Neuronal stem cell (in vitro differentiated cells): ENCODE results near the gene ANO9.
"Not testable (repeated sequence)": the region's sequence is repeated elsewhere in the genome, so short reads cannot be mapped to it uniquely, and the experiment has no call there.

Source experiments
- DNase-seq: peaks from one replicate; pipeline ENCODE4 v3.0.0-alpha.2; 2013; ENCODE audit warnings: low spot score
- H2AFZ ChIP-seq: one replicate; pipeline ENCODE4 v1.6.1; 2013; ENCODE audit warnings: mild to moderate bottlenecking, low read length, inconsistent platforms
- H2AK5ac ChIP-seq: 2 replicates; pipeline ENCODE4 v1.6.1; 2013; ENCODE audit warnings: low read depth, mild to moderate bottlenecking, inconsistent platforms, low read length, moderate library complexity, mixed read lengths
- H2BK120ac ChIP-seq: 2 replicates; pipeline ENCODE4 v1.6.1; 2013; ENCODE audit warnings: low read depth, mild to moderate bottlenecking, inconsistent platforms, low read length, moderate library complexity, mixed read lengths
- H2BK12ac ChIP-seq: one replicate; pipeline ENCODE4 v1.6.1; 2013; ENCODE audit warnings: low read length, inconsistent platforms
- H2BK15ac ChIP-seq: 2 replicates; pipeline ENCODE4 v1.6.1; 2013; ENCODE audit warnings: mild to moderate bottlenecking, low read length, inconsistent platforms, mixed read lengths
- H2BK5ac ChIP-seq: one replicate; pipeline ENCODE4 v1.6.1; 2013; ENCODE audit warnings: inconsistent platforms, mild to moderate bottlenecking, low read length, moderate library complexity
- H3K14ac ChIP-seq: one replicate; pipeline ENCODE4 v1.6.1; 2013; ENCODE audit warnings: low read length, inconsistent platforms
- H3K18ac ChIP-seq: 2 replicates; pipeline ENCODE4 v1.6.1; 2013; ENCODE audit warnings: low read length, inconsistent platforms
- H3K23ac ChIP-seq: 2 replicates; pipeline ENCODE4 v1.6.1; 2013; ENCODE audit warnings: low read depth, mild to moderate bottlenecking, mixed read lengths, low read length, inconsistent platforms; ENCODE audit not compliant: poor library complexity
- H3K27ac ChIP-seq: replicated peaks from 3 replicates; pipeline ENCODE4 v1.5.1; 2013; ENCODE audit warnings: low read length, inconsistent platforms
- H3K27me3 ChIP-seq, 3 experiments: 2 replicates each; pipeline ENCODE4 v1.6.1; 2013; ENCODE audit warnings: low read length in 3 of 3, mild to moderate bottlenecking in 2 of 3, inconsistent platforms in 1 of 3, low read depth in 1 of 3, mixed read lengths in 1 of 3, moderate library complexity in 1 of 3; ENCODE audit not compliant: control insufficient read depth in 3 of 3, insufficient read depth in 3 of 3
- H3K36me3 ChIP-seq, 2 donors: replicated peaks in 1 of 2; 2 replicates each; pipeline ENCODE4 v1.6.1; 2013; ENCODE audit warnings: low read length in 2 of 2; ENCODE audit not compliant: control insufficient read depth in 2 of 2, insufficient read depth in 2 of 2
- H3K4ac ChIP-seq: 2 replicates; pipeline ENCODE4 v1.6.1; 2013; ENCODE audit warnings: inconsistent platforms, mild to moderate bottlenecking, low read length, moderate library complexity
- H3K4me1 ChIP-seq, 2 donors: 1 replicate in 1 of 2; 2 replicates in 1 of 2; pipeline ENCODE4 v1.6.1; 2013; ENCODE audit warnings: low read length in 2 of 2, low read depth in 1 of 2; ENCODE audit not compliant: control insufficient read depth in 2 of 2, insufficient read depth in 1 of 2
- H3K4me2 ChIP-seq: one replicate; pipeline ENCODE4 v1.6.1; 2013; ENCODE audit warnings: mild to moderate bottlenecking, low read length, inconsistent platforms; ENCODE audit not compliant: insufficient read depth, poor library complexity, severe bottlenecking
- H3K4me3 ChIP-seq, 2 donors: 2 replicates each; pipeline ENCODE4 v1.5.1; 2013; ENCODE audit warnings: low read length in 2 of 2, mild to moderate bottlenecking in 2 of 2, inconsistent platforms in 1 of 2, moderate library complexity in 1 of 2
- H3K79me1 ChIP-seq: one replicate; pipeline ENCODE4 v1.6.1; 2013; ENCODE audit warnings: low read depth, mild to moderate bottlenecking, inconsistent platforms, low read length, moderate library complexity
- H3K9ac ChIP-seq: one replicate; pipeline ENCODE4 v1.6.1; 2013; ENCODE audit warnings: mild to moderate bottlenecking, low read depth, low read length, inconsistent platforms; ENCODE audit not compliant: poor library complexity
- H3K9me3 ChIP-seq, 2 donors: replicated peaks in 1 of 2; 2 replicates each; pipeline versions ENCODE3 to v1.6.1; 2013; ENCODE audit warnings: low read length in 2 of 2, mild to moderate bottlenecking in 2 of 2, inconsistent platforms in 1 of 2, low read depth in 1 of 2, mixed read lengths in 1 of 2, moderate library complexity in 1 of 2; ENCODE audit not compliant: control insufficient read depth in 2 of 2, insufficient read depth in 1 of 2
- H4K8ac ChIP-seq: one replicate; pipeline ENCODE4 v1.6.1; 2013; ENCODE audit warnings: low read depth, mild to moderate bottlenecking, inconsistent platforms, low read length, moderate library complexity
- H4K91ac ChIP-seq: one replicate; pipeline ENCODE4 v1.6.1; 2013; ENCODE audit warnings: low read length, low read depth, mild to moderate bottlenecking, inconsistent platforms; ENCODE audit not compliant: poor library complexity
- WGBS, 2 donors: extraction: QIAGEN DNeasy Blood & Tissue Kit; methylation state at CpG; one replicate each; pipeline ENCODE4 v1.1.7; 2013; ENCODE audit warnings: missing lambda C conversion rate in 2 of 2, mixed read lengths in 1 of 2; ENCODE audit not compliant: insufficient read length in 2 of 2, insufficient replicate concordance in 1 of 2; ENCODE audit errors: extremely low coverage in 2 of 2; 5-methylcytosine and 5-hydroxymethylcytosine counted together

ANO9 gene

DNA sequence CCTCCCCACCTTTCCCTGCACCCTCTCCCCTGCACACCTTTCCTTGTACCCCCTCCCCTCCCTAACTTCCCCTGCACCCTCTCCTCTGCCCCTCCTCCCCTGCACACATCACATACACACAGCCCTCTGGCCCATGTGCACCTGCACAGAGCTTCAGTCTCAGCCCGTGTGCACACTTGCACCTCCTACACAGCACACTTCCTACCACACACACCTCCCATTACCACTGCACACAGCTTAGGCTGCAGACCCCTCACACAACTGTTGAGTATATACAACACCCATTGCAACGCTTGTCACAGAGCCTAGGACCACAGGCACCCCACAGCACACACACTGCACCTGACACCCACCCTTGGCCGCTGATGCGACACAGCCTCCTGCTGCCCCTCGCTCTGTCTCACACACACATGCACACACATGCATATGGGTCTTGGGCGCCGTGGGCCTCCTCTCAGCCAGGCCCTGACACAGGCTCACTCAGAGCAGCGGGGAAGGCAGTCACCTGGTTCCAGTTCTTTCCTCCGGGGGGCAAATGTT is 27.4 kb downstream of the ANO9 start:
- Histone ChIP-seq H2BK12ac (no peak overlapping the region), H2BK120ac (no peak overlapping the region), H3K27ac (no peak overlapping the region), H2AFZ (peak overlapping the region; percentile 24), H3K14ac (no peak overlapping the region), H3K9me3 (peaks cover 0 to 4% of the 10 kb centered on the region in 2 donors), H3K4me2 (no peak overlapping the region), H3K4ac (no peak overlapping the region), H3K4me1 (peaks cover 0 to 7% of the 10 kb centered on the region in 2 donors), H4K8ac (no peak overlapping the region), H3K27me3 (peaks cover 15 to 58% (median 44%) of the 10 kb centered on the region in 3 experiments), H3K79me1 (no peaks in the 10 kb centered on the region), H3K4me3 (no peak overlapping the region), H3K18ac (peak overlapping the region; percentile 6), H3K36me3 (no peaks in the 10 kb centered on the region), H2BK15ac (peak overlapping the region; percentile 1), H2AK5ac (peak overlapping the region; percentile 6), H2BK5ac (no peak overlapping the region), H3K23ac (peak overlapping the region; percentile 21), H3K9ac (peak overlapping the region; percentile 46), H4K91ac (no peak overlapping the region)
- no CpG with 5 or more reads among the region's 9 CpGs for WGBS, 2 donors
- no peak for DNase-seq

DNA sequence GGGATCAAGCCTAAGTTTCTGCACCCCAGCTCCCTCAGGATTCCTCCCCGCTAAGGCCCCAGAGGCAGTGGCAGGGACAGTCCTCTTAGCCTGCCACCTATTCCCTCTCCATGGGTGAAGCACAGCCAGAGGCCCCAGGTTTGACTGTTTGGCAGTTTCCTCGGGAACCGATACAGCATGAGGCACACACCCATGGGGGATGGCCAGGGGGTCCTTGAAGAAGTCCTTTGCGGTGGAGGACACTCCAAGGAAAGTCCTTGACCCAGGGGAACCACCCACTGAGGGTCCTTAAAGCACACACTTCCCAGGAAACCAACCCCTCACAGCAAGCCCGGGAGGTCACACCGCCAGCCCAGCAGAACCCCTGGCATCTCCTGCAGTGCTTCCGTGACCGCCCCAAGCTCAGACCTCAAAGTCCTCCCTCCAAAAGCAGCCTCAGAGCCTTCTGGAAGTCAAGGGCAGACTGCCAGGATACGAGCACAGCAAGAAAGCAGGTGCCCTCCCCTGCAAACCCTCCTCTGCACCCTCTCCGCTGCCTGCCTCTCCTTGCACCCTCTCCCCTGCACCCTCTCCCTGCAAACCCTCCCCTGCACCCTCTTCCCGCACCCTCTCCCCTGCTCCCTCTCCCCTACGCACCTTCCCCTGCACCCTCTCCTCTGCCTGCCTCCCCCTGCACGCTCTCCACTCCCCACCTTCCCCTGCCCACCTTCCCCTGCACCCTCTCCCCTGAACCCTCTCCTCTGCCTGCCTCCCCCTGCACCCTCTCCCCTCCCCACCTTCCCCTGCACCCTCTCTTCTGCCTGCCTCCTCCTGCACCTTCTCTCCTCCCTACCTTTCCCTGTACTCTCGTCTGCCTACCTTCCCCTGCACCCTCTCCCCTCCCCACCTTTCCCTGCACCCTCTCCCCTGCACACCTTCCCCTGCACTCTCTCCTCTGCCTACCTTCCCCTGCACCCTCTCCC is 28.4 kb downstream of the ANO9 start:
- no peak overlapping the region for H4K8ac ChIP-seq
- peak overlapping the region; percentile 55 for H2BK15ac ChIP-seq
- no peak overlapping the region for H2BK12ac ChIP-seq
- no peak overlapping the region for H3K9ac ChIP-seq
- no peak for DNase-seq
- H3K4me3 ChIP-seq, result no peak overlapping the region
- no peak overlapping the region for H3K18ac ChIP-seq
- peak overlapping the region; percentile 89 for H2AK5ac ChIP-seq
- H3K27me3 ChIP-seq, result peaks cover 15 to 54% (median 39%) of the 10 kb centered on the region in 3 experiments
- WGBS, 2 donors, result no CpG with 5 or more reads among the region's 14 CpGs
- H3K36me3 ChIP-seq, result no peaks in the 10 kb centered on the region
- H3K4me2 ChIP-seq, result no peak overlapping the region
- no peak overlapping the region for H3K4ac ChIP-seq
- peak overlapping the region; percentile 3 for H3K23ac ChIP-seq
- peaks cover 0 to 7% of the 10 kb centered on the region in 2 donors for H3K4me1 ChIP-seq
- H3K9me3 ChIP-seq, result peaks cover 0 to 4% of the 10 kb centered on the region in 2 donors
- no peak overlapping the region for H4K91ac ChIP-seq
- H3K27ac ChIP-seq, result no peak overlapping the region
- H2AFZ ChIP-seq, result no peak overlapping the region
- peaks cover 2% of the 10 kb centered on the region for H3K79me1 ChIP-seq
- H2BK5ac ChIP-seq, result peak overlapping the region; percentile 48
- H2BK120ac ChIP-seq, result no peak overlapping the region
- peak overlapping the region; percentile 56 for H3K14ac ChIP-seq

DNA sequence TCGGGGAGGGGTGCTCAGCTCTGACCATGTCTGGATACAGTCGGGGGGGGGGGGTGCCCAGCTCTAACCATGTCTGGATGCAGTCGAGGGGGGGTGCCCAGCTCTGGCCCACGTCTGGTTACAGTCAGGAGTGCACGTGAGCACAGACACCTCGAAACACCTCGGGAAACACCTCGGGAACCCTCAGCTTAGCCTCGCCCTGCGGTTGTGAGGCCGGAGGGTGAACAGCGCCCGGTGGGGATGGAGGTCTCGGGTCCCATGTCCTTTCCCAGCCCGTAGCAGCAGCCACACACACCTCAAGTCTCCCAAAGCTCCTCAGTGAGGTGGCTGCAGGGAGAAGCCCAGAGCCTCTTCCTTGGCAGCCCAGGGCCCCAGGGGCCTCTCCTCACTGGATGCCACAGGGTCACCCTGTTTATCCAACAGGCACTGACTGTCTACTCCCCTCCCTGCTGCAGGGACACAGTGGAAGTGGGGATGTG is 29.1 kb downstream of the ANO9 start:
- no peak overlapping the region for H3K23ac ChIP-seq
- peak overlapping the region; percentile 35 for H3K18ac ChIP-seq
- H3K4me1 ChIP-seq, result peaks cover 0 to 7% of the 10 kb centered on the region in 2 donors
- H4K8ac ChIP-seq, result no peak overlapping the region
- no peak overlapping the region for H2BK120ac ChIP-seq
- H2BK15ac ChIP-seq, result peak overlapping the region; percentile 55
- H3K9me3 ChIP-seq, result peaks cover 0 to 5% of the 10 kb centered on the region in 2 donors
- H2AK5ac ChIP-seq, result peak overlapping the region; percentile 89
- H3K9ac ChIP-seq, result no peak overlapping the region
- H3K36me3 ChIP-seq, result no peaks in the 10 kb centered on the region
- H3K4ac ChIP-seq, result no peak overlapping the region
- WGBS, 2 donors, result no CpG with 5 or more reads among the region's 15 CpGs
- H3K27me3 ChIP-seq, result peaks cover 15 to 50% (median 33%) of the 10 kb centered on the region in 3 experiments
- no peak overlapping the region for H3K27ac ChIP-seq
- no peak overlapping the region for H2BK12ac ChIP-seq
- no peak overlapping the region for H3K14ac ChIP-seq
- H3K4me3 ChIP-seq, result no peak overlapping the region
- no peak for DNase-seq
- H3K4me2 ChIP-seq, result no peak overlapping the region
- no peak overlapping the region for H4K91ac ChIP-seq
- no peak overlapping the region for H2AFZ ChIP-seq
- H3K79me1 ChIP-seq, result peaks cover 2% of the 10 kb centered on the region
- peak overlapping the region; percentile 48 for H2BK5ac ChIP-seq

DNA sequence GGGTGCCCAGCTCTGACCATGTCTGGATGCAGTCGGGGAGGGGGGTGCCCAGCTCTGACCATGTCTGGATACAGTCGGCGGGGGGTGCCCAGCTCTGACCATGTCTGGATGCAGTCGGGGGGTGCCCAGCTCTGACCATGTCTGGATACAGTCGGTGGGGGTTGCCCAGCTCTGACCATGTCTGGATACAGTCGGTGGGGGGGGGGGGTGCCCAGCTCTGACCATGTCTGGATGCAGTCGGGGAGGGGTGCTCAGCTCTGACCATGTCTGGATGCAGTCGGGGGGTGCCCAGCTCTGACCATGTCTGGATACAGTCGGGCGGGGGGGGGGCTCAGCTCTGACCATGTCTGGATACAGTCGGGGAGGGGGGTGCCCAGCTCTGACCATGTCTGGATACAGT is 30.3 kb downstream of the ANO9 start:
- not testable (repeated sequence) for H4K8ac ChIP-seq, H3K9ac ChIP-seq, H2BK12ac ChIP-seq, H2BK5ac ChIP-seq, H3K18ac ChIP-seq, DNase-seq, H3K9me3 ChIP-seq, H3K36me3 ChIP-seq, H2BK15ac ChIP-seq, H4K91ac ChIP-seq, H2BK120ac ChIP-seq, H3K23ac ChIP-seq, H3K4me3 ChIP-seq, H3K4ac ChIP-seq, H3K27ac ChIP-seq, H2AFZ ChIP-seq, H3K4me1 ChIP-seq, H3K4me2 ChIP-seq, H3K79me1 ChIP-seq, H2AK5ac ChIP-seq, H3K14ac ChIP-seq
- no CpG with 5 or more reads among the region's 11 CpGs for WGBS, 2 donors
- H3K27me3 ChIP-seq, result peaks cover 7 to 40% (median 24%) of the 10 kb centered on the region in 3 experiments
